NT2/D1 (cell line): ENCODE results near the gene OLFM3.

Experiments
- DNase-seq: peaks from one replicate; pipeline ENCODE4 v3.0.0-alpha.2; 2011; ENCODE audit warnings: low read depth, low spot score
- H3K27me3 ChIP-seq: 2 replicates; pipeline ENCODE4 v1.6.0; 2011; ENCODE audit warnings: mild to moderate bottlenecking; ENCODE audit not compliant: insufficient read length, insufficient read depth
- H3K36me3 ChIP-seq: 2 replicates; pipeline ENCODE4 v1.6.1; 2011; ENCODE audit warnings: mild to moderate bottlenecking, low read length, mixed read lengths; ENCODE audit not compliant: insufficient read depth, insufficient read length
- H3K4me1 ChIP-seq: 2 replicates; pipeline ENCODE4 v1.5.1; 2011; ENCODE audit not compliant: insufficient read depth, insufficient read length
- H3K4me3 ChIP-seq: 2 replicates; pipeline ENCODE4 v1.5.1; 2011; ENCODE audit warnings: low read depth; ENCODE audit not compliant: insufficient read length
- H3K9ac ChIP-seq: 2 replicates; pipeline ENCODE4 v1.6.0; 2011; ENCODE audit warnings: low read depth; ENCODE audit not compliant: insufficient read length
- H3K9me3 ChIP-seq: 2 replicates; pipeline ENCODE4 v1.5.1; 2011; ENCODE audit warnings: mild to moderate bottlenecking, low read length; ENCODE audit not compliant: insufficient read depth
- SUZ12 ChIP-seq: IDR thresholded peaks from 2 replicates; pipeline ENCODE4 v1.6.1; 2011; ENCODE audit not compliant: insufficient read length, insufficient read depth; ENCODE audit errors: extremely low read depth
- YY1 ChIP-seq: IDR thresholded peaks from 2 replicates; pipeline ENCODE4 v1.6.1; 2011; ENCODE audit not compliant: insufficient read length, insufficient read depth
- ZNF274 ChIP-seq: IDR thresholded peaks from 2 replicates; pipeline ENCODE4 v1.6.1; 2011; ENCODE audit warnings: mild to moderate bottlenecking, low read depth, low read length

The OLFM3 gene

DNA sequence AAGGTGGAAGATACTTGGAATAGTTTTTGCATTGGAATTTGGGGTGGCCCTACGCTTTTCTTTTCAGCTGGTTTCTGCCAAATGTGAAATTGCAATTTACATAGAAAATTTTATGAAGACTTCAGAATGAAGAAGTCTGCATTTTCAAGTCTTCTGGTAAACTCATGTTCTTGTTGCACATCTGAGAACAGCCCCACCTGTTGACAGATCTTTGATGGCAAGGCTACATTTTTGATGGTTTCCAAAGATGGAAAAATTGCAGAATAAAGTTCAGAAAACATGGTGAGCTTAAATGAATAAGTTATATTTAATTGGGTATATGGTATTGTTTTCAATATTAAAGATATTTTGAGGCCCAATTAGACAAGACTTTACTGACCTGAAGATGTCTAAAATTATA, 25.4 kb downstream of the OLFM3 start:
- Histone ChIP-seq H3K36me3 (no peaks in the 10 kb centered on the region), H3K4me1 (no peaks in the 10 kb centered on the region), H3K27me3 (no peaks in the 10 kb centered on the region), H3K4me3 (no peak overlapping the region), H3K9me3 (no peaks in the 10 kb centered on the region), H3K9ac (no peak overlapping the region)
- TF ChIP-seq YY1: no peak
- TF ChIP-seq ZNF274: no peak
- TF ChIP-seq SUZ12: no peak
- no peak for DNase-seq

- DNase-seq: no peak
- Histone ChIP-seq H3K9ac (no peak overlapping the region), H3K36me3 (no peaks in the 10 kb centered on the region), H3K4me3 (no peak overlapping the region), H3K4me1 (no peaks in the 10 kb centered on the region), H3K9me3 (no peaks in the 10 kb centered on the region), H3K27me3 (no peaks in the 10 kb centered on the region)
- TF ChIP-seq ZNF274: no peak
- no peak for TF ChIP-seq YY1
- no peak for TF ChIP-seq SUZ12
Measured at GRCh38 chr1:101967871-101968270, 28.9 kb downstream of the OLFM3 start.

DNA sequence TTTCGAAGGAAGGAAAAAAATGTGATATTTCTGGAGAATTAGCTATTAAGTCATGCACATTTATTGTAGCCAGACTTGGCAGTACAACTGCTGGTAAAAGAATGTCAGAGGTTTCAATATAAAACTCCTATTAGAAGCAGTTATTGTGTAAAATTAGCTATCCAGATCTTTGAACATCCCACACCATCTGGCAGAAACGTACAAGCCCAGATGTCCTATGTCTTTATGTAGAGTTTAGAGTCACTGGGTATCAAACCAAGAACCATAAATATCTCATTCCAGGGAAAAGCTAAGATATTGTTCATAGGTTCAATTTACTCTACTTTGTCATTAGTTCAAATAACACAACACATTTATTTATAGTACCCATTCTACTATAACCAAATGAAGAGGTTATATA, 31.4 kb downstream of the OLFM3 start:
- TF ChIP-seq SUZ12: no peak
- TF ChIP-seq YY1: no peak
- no peak for TF ChIP-seq ZNF274
- Histone ChIP-seq H3K4me1 (no peaks in the 10 kb centered on the region), H3K9ac (no peak overlapping the region), H3K36me3 (no peaks in the 10 kb centered on the region), H3K4me3 (no peak overlapping the region), H3K27me3 (no peaks in the 10 kb centered on the region), H3K9me3 (no peaks in the 10 kb centered on the region)
- no peak for DNase-seq

- no peak overlapping the region for H3K9ac ChIP-seq
- H3K36me3 ChIP-seq: no peaks in the 10 kb centered on the region
- no peak for TF ChIP-seq YY1
- no peak for TF ChIP-seq SUZ12
- no peak for TF ChIP-seq ZNF274
- no peaks in the 10 kb centered on the region for H3K9me3 ChIP-seq
- no peak overlapping the region for H3K4me3 ChIP-seq
- H3K27me3 ChIP-seq: no peaks in the 10 kb centered on the region
- DNase-seq: no peak
- no peaks in the 10 kb centered on the region for H3K4me1 ChIP-seq
Measured at GRCh38 chr1:101964708-101965107, 32.0 kb downstream of the OLFM3 start.

- H3K36me3 ChIP-seq: no peaks in the 10 kb centered on the region
- H3K27me3 ChIP-seq: no peaks in the 10 kb centered on the region
- no peak for DNase-seq
Measured at GRCh38 chr1:101960142-101960541, 36.6 kb downstream of the OLFM3 start.

DNA sequence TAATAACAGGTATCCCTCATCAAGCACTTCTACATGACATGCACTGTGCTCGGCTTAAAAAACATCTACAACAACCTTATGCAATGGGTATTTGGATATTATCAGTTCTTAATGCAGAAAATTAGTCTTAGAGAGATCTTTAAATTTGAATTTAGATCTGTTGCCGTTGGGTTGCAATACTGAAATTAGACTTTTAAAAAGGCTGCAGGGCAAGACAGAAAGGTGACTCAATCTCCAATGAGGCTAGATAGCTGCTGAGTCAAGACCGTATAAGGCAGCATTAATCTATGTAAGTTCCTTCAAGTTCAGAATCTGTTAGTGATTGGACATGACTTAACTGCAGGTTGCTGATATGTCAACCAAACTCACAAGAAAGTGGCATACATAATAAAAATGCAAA, 37.3 kb downstream of the OLFM3 start:
- no peak for DNase-seq
- TF ChIP-seq SUZ12 (no peak), ZNF274 (no peak), YY1 (no peak)
- Histone ChIP-seq H3K9me3 (no peaks in the 10 kb centered on the region), H3K36me3 (no peaks in the 10 kb centered on the region), H3K4me1 (no peaks in the 10 kb centered on the region), H3K9ac (no peak overlapping the region), H3K4me3 (no peak overlapping the region), H3K27me3 (no peaks in the 10 kb centered on the region)

More at GRCh38 chr1:101960142-101960541, 36.6 kb downstream of the OLFM3 start:
- Histone ChIP-seq H3K4me1 (no peaks in the 10 kb centered on the region), H3K9me3 (no peaks in the 10 kb centered on the region), H3K4me3 (no peak overlapping the region), H3K9ac (no peak overlapping the region)
- TF ChIP-seq ZNF274 (no peak), YY1 (no peak), SUZ12 (no peak)

- no peak overlapping the region for H3K9ac ChIP-seq
- no peak overlapping the region for H3K4me3 ChIP-seq
- TF ChIP-seq ZNF274: no peak
- no peak for TF ChIP-seq YY1
- TF ChIP-seq SUZ12: no peak
- H3K9me3 ChIP-seq: no peaks in the 10 kb centered on the region
- DNase-seq: no peak
- no peaks in the 10 kb centered on the region for H3K27me3 ChIP-seq
- H3K36me3 ChIP-seq: no peaks in the 10 kb centered on the region
- H3K4me1 ChIP-seq: no peaks in the 10 kb centered on the region
Measured at GRCh38 chr1:101957771-101958170, 39.0 kb downstream of the OLFM3 start.

DNA sequence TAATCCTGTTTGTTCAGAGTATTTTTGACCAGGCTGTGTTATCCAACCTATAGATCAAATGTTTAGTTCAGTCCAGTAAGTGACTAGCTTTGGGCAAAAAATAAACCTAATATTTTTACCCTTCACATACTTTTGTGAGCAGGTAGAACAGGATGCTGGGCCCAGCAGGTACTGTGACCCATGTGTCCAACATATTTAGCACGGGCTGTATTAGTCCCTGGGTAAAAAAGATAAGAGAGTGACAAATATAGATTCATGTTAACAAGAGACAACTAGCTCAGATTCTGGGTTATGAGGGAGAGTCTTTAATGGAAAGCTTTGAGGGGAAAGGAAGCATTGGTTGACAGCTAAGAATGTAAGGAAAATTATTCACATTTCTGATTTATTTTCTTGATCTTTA, 43.1 kb downstream of the OLFM3 start:
- no peaks in the 10 kb centered on the region for H3K9me3 ChIP-seq
- no peaks in the 10 kb centered on the region for H3K27me3 ChIP-seq
- TF ChIP-seq ZNF274: no peak
- H3K36me3 ChIP-seq: no peaks in the 10 kb centered on the region
- DNase-seq: no peak
- H3K9ac ChIP-seq: no peak overlapping the region
- no peaks in the 10 kb centered on the region for H3K4me1 ChIP-seq
- no peak overlapping the region for H3K4me3 ChIP-seq
